Coronary artery (tissue), 2 donors: Measurements from ENCODE around the gene TERF2IP.

Source experiments
- DNase-seq: peaks from one replicate; pipeline ENCODE4 v3.0.0-alpha.2; 2017; ENCODE audit warnings: low spot score
- H3K27ac ChIP-seq, 2 donors: fragments of 200-600 bp; sonication (generic); one replicate each; pipeline ENCODE4 v1.5.1; 2016 to 2019
- H3K4me3 ChIP-seq: fragments of 200-600 bp; sonication (generic); 2 replicates; pipeline ENCODE4 v1.5.1; 2016; ENCODE audit warnings: mild to moderate bottlenecking, moderate library complexity
- TF ChIP-seq, protein P1 (sequence below): fragments of 200-600 bp; sonication (generic); IDR thresholded peaks from one replicate; pipeline ENCODE4 v1.5.1; 2019; ENCODE audit warnings: antibody characterized with exemption

The TERF2IP gene

DNA sequence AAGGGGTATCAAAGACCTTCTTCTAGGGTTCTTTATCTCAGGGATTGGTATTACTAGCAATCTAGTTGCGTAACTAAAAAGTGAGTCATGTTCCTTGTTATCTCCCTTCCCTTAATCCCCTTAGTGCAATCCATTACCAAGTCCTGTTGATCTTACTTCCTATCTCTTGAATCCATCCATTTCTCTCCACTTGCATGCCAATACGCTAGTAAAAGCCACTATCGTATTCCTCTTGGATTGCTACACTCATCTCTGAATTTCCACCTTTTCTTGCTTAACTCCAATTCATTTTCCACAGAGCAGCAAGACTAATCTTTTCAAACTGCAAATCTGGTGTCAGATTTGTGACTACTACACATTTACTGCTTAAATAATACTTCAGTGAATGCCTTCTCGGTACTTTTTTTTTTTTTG is 22.6 kb upstream of the TERF2IP start:
- H3K27ac ChIP-seq = no peak overlapping the region
- no peak for DNase-seq
- H3K4me3 ChIP-seq = no peak overlapping the region
- TF ChIP-seq, protein P1, sequence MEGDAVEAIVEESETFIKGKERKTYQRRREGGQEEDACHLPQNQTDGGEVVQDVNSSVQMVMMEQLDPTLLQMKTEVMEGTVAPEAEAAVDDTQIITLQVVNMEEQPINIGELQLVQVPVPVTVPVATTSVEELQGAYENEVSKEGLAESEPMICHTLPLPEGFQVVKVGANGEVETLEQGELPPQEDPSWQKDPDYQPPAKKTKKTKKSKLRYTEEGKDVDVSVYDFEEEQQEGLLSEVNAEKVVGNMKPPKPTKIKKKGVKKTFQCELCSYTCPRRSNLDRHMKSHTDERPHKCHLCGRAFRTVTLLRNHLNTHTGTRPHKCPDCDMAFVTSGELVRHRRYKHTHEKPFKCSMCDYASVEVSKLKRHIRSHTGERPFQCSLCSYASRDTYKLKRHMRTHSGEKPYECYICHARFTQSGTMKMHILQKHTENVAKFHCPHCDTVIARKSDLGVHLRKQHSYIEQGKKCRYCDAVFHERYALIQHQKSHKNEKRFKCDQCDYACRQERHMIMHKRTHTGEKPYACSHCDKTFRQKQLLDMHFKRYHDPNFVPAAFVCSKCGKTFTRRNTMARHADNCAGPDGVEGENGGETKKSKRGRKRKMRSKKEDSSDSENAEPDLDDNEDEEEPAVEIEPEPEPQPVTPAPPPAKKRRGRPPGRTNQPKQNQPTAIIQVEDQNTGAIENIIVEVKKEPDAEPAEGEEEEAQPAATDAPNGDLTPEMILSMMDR = no peak

DNA sequence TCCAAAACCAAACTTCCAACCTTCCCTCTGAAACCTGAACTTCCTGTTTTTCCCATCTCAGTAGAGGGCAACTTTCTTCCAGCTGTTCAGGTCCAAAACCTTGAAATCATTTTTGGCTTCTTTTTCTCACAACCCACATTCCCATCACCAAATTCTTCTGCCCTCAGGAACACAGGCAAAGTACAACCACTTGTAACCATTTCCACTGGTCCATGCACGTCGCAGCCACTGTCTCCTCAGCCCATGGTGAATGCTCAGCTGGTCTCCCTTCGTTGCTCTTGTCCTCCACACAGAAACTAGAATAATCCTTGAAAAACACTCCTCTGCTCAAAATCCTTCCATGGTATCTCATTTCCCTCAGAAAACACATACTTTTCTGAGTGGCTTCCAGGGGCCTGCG is 20.8 kb upstream of the TERF2IP start:
- H3K4me3 ChIP-seq = no peak overlapping the region
- DNase-seq = no peak
- no peak overlapping the region for H3K27ac ChIP-seq
- TF ChIP-seq, protein P1 = no peak

DNA sequence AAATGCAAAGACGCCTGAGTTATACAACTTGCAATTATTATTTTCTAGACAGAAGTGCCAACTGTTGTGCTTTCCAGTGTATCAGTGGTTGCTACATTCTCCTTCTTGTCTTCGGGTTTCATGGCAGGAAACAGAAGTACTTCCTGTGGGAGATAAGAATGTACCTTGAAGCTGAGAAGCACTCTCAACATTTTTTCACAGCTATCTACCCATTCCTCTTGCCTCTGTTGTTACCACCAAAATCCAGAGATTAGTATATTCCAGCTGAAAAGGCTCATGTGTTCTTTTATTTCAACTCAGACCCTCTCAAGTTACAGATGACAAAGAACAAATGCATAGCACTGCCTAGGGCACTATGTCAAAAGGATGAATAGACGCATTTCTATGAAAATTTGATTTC is 19.7 kb upstream of the TERF2IP start:
- no peak overlapping the region for H3K4me3 ChIP-seq
- no peak overlapping the region for H3K27ac ChIP-seq
- TF ChIP-seq, protein P1 = no peak
- DNase-seq = no peak

DNA sequence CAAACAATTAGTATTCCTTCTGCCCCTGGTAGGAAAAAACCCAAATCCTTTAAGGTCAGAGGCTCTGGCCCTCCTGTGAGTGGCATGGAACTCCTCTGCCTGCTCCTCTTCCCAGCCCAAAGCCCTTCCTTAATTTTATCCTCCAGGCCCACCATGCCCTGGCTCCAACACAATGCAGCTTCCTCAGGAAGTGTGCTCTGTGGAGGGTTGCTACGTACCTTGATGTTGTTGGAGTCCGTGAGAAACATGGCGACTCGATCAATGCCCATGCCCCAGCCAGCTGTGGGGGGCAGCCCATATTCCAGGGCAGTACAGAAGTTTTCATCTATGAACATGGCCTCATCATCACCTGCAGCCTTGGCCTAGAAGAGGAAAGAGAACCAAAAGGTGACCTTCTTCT is 19.2 kb upstream of the TERF2IP start:
- Histone ChIP-seq H3K27ac (no peak overlapping the region), H3K4me3 (no peak overlapping the region)
- DNase-seq = no peak
- TF ChIP-seq, protein P1 = no peak

DNA sequence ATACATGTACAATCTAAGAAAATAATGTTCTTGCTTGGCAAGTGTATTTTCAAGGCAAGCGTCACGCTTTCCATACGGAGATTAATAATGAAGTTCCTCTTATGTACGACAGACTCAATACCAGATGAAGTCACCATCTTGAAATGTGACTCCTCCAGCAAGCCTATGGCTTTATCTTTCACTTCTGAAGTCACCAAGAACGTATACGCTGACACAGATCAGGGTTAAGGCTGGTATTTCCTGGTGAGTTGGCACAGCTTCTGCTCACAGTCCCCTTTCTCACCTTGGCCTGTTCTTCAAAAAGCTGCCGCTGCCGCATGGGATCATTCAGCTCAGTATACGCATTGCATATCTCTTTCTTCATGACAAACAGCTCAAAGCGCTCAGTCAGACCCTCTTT is 18.4 kb upstream of the TERF2IP start:
- TF ChIP-seq, protein P1 = no peak
- no peak overlapping the region for H3K4me3 ChIP-seq
- H3K27ac ChIP-seq = no peak overlapping the region
- no peak for DNase-seq

DNA sequence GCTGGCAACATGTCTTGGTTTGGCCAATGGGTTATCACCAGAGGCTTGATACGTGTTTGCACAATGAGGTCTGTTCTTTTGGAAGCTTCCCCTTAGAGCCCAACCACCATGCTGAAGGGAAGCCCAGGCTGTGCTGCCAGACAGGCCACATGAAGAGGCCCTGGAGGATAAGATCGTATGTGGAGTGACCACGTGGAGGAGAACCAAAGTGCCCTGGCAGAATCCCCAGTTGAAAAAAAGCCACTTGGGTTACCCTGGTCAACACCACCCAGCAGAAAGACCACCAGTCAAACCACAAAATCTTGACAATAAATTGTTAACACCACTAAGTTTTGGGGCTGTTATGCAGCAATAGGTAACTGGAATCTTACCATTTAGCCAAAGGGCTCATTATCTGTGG is 17.5 kb upstream of the TERF2IP start:
- H3K27ac ChIP-seq = no peak overlapping the region
- TF ChIP-seq, protein P1 = no peak
- DNase-seq = no peak
- H3K4me3 ChIP-seq = no peak overlapping the region

DNA sequence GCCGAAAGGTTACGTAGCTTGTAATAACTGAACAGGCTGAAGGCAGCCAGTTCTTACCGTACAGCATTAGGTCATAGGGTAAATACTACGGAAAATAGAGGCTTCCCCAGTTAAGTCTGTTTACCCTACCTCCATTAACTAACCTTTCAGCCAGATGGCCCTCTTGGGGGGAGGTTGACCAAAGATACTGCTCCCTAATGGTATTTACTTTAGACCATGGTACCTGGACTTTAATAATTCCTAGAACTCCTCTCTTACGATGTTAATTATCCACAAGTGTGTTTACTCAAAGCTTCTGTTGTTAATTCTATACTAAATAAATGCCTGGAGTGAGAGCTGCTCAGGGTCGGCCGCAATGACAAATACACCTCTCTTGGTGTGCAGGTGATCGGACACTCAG is 14.7 kb upstream of the TERF2IP start:
- H3K27ac ChIP-seq = no peak overlapping the region
- DNase-seq = no peak
- TF ChIP-seq, protein P1 = no peak
- H3K4me3 ChIP-seq = no peak overlapping the region
